Glomerular visceral epithelial cell (primary cell): Measurements from ENCODE around the gene PPFIA2.
A peak's percentile ranks its signal among the peaks of the same experiment; 100 is the strongest.

Source experiments
- DNase-seq: peaks from one replicate; pipeline ENCODE4 v3.0.0-alpha.2; 2016; ENCODE audit errors: extremely low spot score

The PPFIA2 gene

GRCh38 chr12:81211306-81211705, 547.8 kb downstream of the PPFIA2 start:
- DNase-seq: no peak

GRCh38 chr12:81209772-81210225, 549.4 kb downstream of the PPFIA2 start:
- DNase-seq: peak; percentile 55

- no peak for DNase-seq
These were observed 550.1 kb downstream of the PPFIA2 start for GRCh38 chr12:81209012-81209411.

GRCh38 chr12:81208187-81208911, 550.8 kb downstream of the PPFIA2 start:
- DNase-seq: no peak
